B cell (primary cell): ENCODE data around the gene EML6. TPM values are rescaled to one million over a fixed set of nuclear protein-coding genes. Genes with fewer than 3 reads are reported as not detected.

Source experiments
- ATAC-seq: fragments of 200-7000 bp; cut with Tn5 transposase; one replicate; pipeline ENCODE4 v1.10.0; 2021; ENCODE audit warnings: low read depth, mild to moderate bottlenecking, moderate number of reproducible peaks, moderate library complexity
- CTCF ChIA-PET: fragments of 350-600 bp; sonication (Branson Sonifier 250); formaldehyde crosslinking; loops from one replicate; lab custom pipeline; 2021; ENCODE audit warnings: antibody characterized with exemption, inconsistent platforms; lab: Charles Lee
- POLR2A ChIA-PET: fragments of 350-600 bp; sonication (Branson Sonifier 250); formaldehyde crosslinking; loops from one replicate; lab custom pipeline; 2021; ENCODE audit warnings: antibody characterized with exemption; lab: Charles Lee
- DNase-seq: peaks from one replicate; pipeline ENCODE4 v3.0.0; 2013
- H2AFZ ChIP-seq: 2 replicates; pipeline ENCODE4 v1.6.1; 2012; ENCODE audit warnings: mild to moderate bottlenecking, low read depth, low read length; ENCODE audit not compliant: insufficient read depth, poor library complexity, severe bottlenecking
- H3K27ac ChIP-seq, 2 donors: 1 replicate in 1 of 2; 2 replicates in 1 of 2; pipeline ENCODE4 v1.5.1; 2012 to 2013; ENCODE audit warnings: low read length in 2 of 2, mild to moderate bottlenecking in 2 of 2, moderate library complexity in 1 of 2
- H3K27me3 ChIP-seq, 4 experiments: fragments of 200-600 bp in 1 of 4; sonication (generic) in 1 of 4; replicated peaks in 1 of 4; 1 replicate in 2 of 4; 2 replicates in 2 of 4; pipeline versions ENCODE4 v1.6.1 to v1.7.0; 2013 to 2016; ENCODE audit warnings: low read length in 3 of 4, mild to moderate bottlenecking in 2 of 4, mixed read lengths in 1 of 4, moderate library complexity in 1 of 4; ENCODE audit not compliant: insufficient read depth in 4 of 4, control insufficient read depth in 3 of 4; ENCODE audit errors: control extremely low read depth in 1 of 4
- H3K36me3 ChIP-seq, 2 experiments: replicated peaks in 1 of 2; 1 replicate in 1 of 2; 2 replicates in 1 of 2; pipeline versions ENCODE4 v1.6.1 to v1.7.1; 2013; ENCODE audit warnings: low read length in 1 of 2; ENCODE audit not compliant: insufficient read depth in 2 of 2, control insufficient read depth in 1 of 2; ENCODE audit errors: control extremely low read depth in 1 of 2, extremely low read depth in 1 of 2
- H3K4me1 ChIP-seq, 2 donors: fragments of 200-600 bp in 1 of 2; sonication (generic) in 1 of 2; 1 replicate in 1 of 2; 2 replicates in 1 of 2; pipeline versions ENCODE4 v1.5.1 to v1.6.1; 2013 to 2017; ENCODE audit warnings: low read length in 2 of 2; ENCODE audit not compliant: control insufficient read depth in 2 of 2, insufficient read depth in 2 of 2
- H3K4me2 ChIP-seq: replicated peaks from 2 replicates; pipeline ENCODE3; 2012; ENCODE audit warnings: mild to moderate bottlenecking, low read depth, low read length; ENCODE audit not compliant: poor library complexity, severe bottlenecking
- H3K4me3 ChIP-seq, 5 experiments: fragments of 200-600 bp in 1 of 5; sonication (generic) in 1 of 5; 1 replicate in 3 of 5; 2 replicates in 2 of 5; pipeline versions ENCODE4 v1.5.1 to v1.7.0; 2011 to 2016; ENCODE audit warnings: low read length in 4 of 5, mild to moderate bottlenecking in 4 of 5, low read depth in 2 of 5, control low read depth in 1 of 5, moderate library complexity in 1 of 5; ENCODE audit not compliant: insufficient read depth in 1 of 5; ENCODE audit errors: control extremely low read depth in 1 of 5, extremely low read depth in 1 of 5
- H3K79me2 ChIP-seq: fragments of 200-600 bp; sonication (generic); one replicate; pipeline ENCODE4 v1.6.0; 2016; ENCODE audit warnings: low read length; ENCODE audit not compliant: control insufficient read depth, insufficient read depth
- H3K9ac ChIP-seq: fragments of 200-600 bp; sonication (generic); 2 replicates; pipeline ENCODE4 v1.6.1; 2017; ENCODE audit warnings: mild to moderate bottlenecking, low read length, moderate library complexity
- H3K9me3 ChIP-seq, 3 donors: one replicate each; pipeline versions ENCODE4 v1.6.1 to v1.7.1; 2013; ENCODE audit warnings: low read length in 2 of 3; ENCODE audit not compliant: control insufficient read depth in 2 of 3, insufficient read depth in 1 of 3; ENCODE audit errors: control extremely low read depth in 1 of 3
- H4K20me1 ChIP-seq: 2 replicates; pipeline ENCODE4 v1.6.0; 2012; ENCODE audit warnings: mild to moderate bottlenecking, low read length; ENCODE audit not compliant: insufficient read depth, control insufficient read depth, poor library complexity, severe bottlenecking
- H3K27ac Mint-ChIP-seq: one replicate; pipeline ENCODE4 v1.8.0; 2021; ENCODE audit warnings: mixed read lengths
- H3K27me3 Mint-ChIP-seq: one replicate; pipeline ENCODE4 v1.8.0; 2021; ENCODE audit warnings: mixed read lengths
- H3K4me1 Mint-ChIP-seq: one replicate; pipeline ENCODE4 v1.8.0; 2021; ENCODE audit warnings: mixed read lengths
- H3K4me3 Mint-ChIP-seq: one replicate; pipeline ENCODE4 v1.8.0; 2021; ENCODE audit warnings: mixed read lengths
- H3K9me3 Mint-ChIP-seq: one replicate; pipeline ENCODE4 v1.8.0; 2022; ENCODE audit warnings: mixed read lengths; ENCODE audit not compliant: insufficient read depth
- CTCF ChIP-seq: fragments of 200-600 bp; IDR thresholded peaks from one replicate; pipeline ENCODE4 v1.8.0; 2022; ENCODE audit warnings: antibody characterized with exemption, mild to moderate bottlenecking
- EZH2 ChIP-seq: IDR thresholded peaks from 2 replicates; pipeline ENCODE4 v1.6.1; 2012; ENCODE audit warnings: borderline replicate concordance, low read depth, mild to moderate bottlenecking, moderate library complexity, low read length; ENCODE audit not compliant: insufficient read depth, poor library complexity, severe bottlenecking
- WGBS: methylation state at CpG from one replicate; pipeline ENCODE4 v1.1.5; 2013; ENCODE audit warnings: missing lambda C conversion rate; ENCODE audit not compliant: insufficient coverage; 5-methylcytosine and 5-hydroxymethylcytosine counted together
- intact Hi-C: fragments of 100-400 bp; cut with micrococcal nuclease; formaldehyde crosslinking; loops from one replicate; pipeline ENCODE4 v1.10.0; 2022
- polyA plus RNA-seq: library from polyadenylated mRNA; depleted of rRNA; stranded (reverse); fragments of >200 nt; gene quantifications from 2 replicates; pipeline ENCODE4 v1.2.3, GENCODE V29; 2012
- total RNA-seq, 2 donors: library from RNA; stranded (reverse); fragments of 120-200 nt in 1 of 2; gene quantifications; 1 replicate in 1 of 2; 2 replicates in 1 of 2; pipeline versions ENCODE4 v1.2.3 to v1.2.4, GENCODE V29; 2013 to 2022

EML6 gene
- total and polyA plus RNA-seq, 2 donors (not counting 1 experiment from before 2014, with no cell fraction given), result 42.5 to 53.7 TPM

DNA sequence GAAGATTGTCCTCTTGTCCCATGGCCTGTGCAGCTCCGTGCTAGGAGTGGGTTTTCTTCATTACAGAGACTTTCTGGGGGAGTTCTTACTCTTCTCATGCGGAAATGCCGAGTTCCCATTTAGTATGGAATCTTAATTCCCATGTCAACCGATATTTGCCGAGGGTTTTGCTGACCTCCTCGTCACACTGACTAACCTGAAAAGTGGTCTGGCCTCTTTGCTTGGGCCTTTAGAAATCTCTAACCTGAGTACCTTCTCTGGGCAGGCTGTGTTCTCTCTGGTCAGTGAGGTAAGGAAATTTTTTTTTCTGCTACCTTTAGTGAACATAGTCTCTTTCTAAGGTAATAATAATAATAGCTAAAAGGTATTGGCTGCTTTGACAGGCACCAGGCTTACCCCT lies 10.9 kb upstream of the EML6 start:
- intact Hi-C loops, result no loop called here
- ChIA-PET POLR2A (interaction anchor here (0.7 kb wide), 1 partner anchor 46 kb away, joined by 3 read pairs; no protein-coding TSS in a partner anchor), CTCF (no interaction called here)
- peaks cover 18% of the 10 kb centered on the region for H3K4me1 Mint-ChIP-seq
- no peak overlapping the region for H3K27ac Mint-ChIP-seq
- no peaks in the 10 kb centered on the region for H4K20me1 ChIP-seq
- H3K27me3 Mint-ChIP-seq, result peaks cover 13% of the 10 kb centered on the region
- no peak for DNase-seq
- peaks cover 14 to 15% of the 10 kb centered on the region in 2 donors for H3K4me1 ChIP-seq
- H3K36me3 ChIP-seq, result no peaks in the 10 kb centered on the region
- H3K4me3 Mint-ChIP-seq, result no peak overlapping the region
- H3K4me2 ChIP-seq, result no peak overlapping the region
- ATAC-seq, result no peak
- no peak overlapping the region for H2AFZ ChIP-seq
- H3K9ac ChIP-seq, result no peak overlapping the region
- no peak overlapping the region for H3K4me3 ChIP-seq
- no peak overlapping the region for H3K27ac ChIP-seq
- 100% methylated on average over 4 of the region's 6 CpGs for WGBS
- H3K27me3 ChIP-seq, result peaks cover 0 to 22% (median 11%) of the 10 kb centered on the region in 4 experiments
- H3K79me2 ChIP-seq, result no peaks in the 10 kb centered on the region
- no peaks in the 10 kb centered on the region for H3K9me3 Mint-ChIP-seq
- peaks cover 0 to 13% (median 0%) of the 10 kb centered on the region in 3 donors for H3K9me3 ChIP-seq
- TF ChIP-seq EZH2 (no peak), CTCF (no peak)

GRCh38 chr2:54714996-54715395 lies 8.5 kb upstream of the EML6 start:
- DNase-seq (no peak), ATAC-seq (no peak)
- ChIA-PET CTCF (interaction anchor here (1.8 to 2.4 kb wide), 3 partner anchors 9 to 49 kb away, joined by 5 to 12 read pairs (median 7); no protein-coding TSS in a partner anchor), POLR2A (no interaction called here)
- Histone ChIP-seq H4K20me1 (no peaks in the 10 kb centered on the region), H3K4me3 (no peak overlapping the region), H3K27me3 (peaks cover 0 to 10% (median 4%) of the 10 kb centered on the region in 4 experiments), H3K4me1 (no peaks in the 10 kb centered on the region), H3K79me2 (no peaks in the 10 kb centered on the region), H3K36me3 (no peaks in the 10 kb centered on the region), H3K9ac (no peak overlapping the region), H3K9me3 (peaks cover 0 to 4% (median 0%) of the 10 kb centered on the region in 3 donors), H3K4me2 (no peak overlapping the region), H3K27ac (no peak overlapping the region), H2AFZ (no peak overlapping the region)
- H3K4me1 Mint-ChIP-seq, result peaks cover 6% of the 10 kb centered on the region
- TF ChIP-seq CTCF, result no peak
- no peak for TF ChIP-seq EZH2
- intact Hi-C loops, result no loop called here
- no peaks in the 10 kb centered on the region for H3K9me3 Mint-ChIP-seq
- H3K27ac Mint-ChIP-seq, result no peak overlapping the region
- no peak overlapping the region for H3K4me3 Mint-ChIP-seq
- peaks cover 25% of the 10 kb centered on the region for H3K27me3 Mint-ChIP-seq
- WGBS, result 67% methylated on average over 2 of the region's 4 CpGs
